Small intestine (tissue), 7 donors: ENCODE measurements around the gene CDK17. TPM values are rescaled to one million over a fixed set of nuclear protein-coding genes. Genes with fewer than 3 reads are reported as not detected.

ENCODE experiments used
- DNase-seq, 2 donors: peaks; one replicate each; pipeline versions ENCODE4 v3.0.0 to v3.0.0-alpha.2; 2013
- FAIRE-seq: peaks from 2 replicates; lab custom pipeline; 2012; peaks lifted over from hg19 to GRCh38; lab: Jason Lieb, UNC
- H3K27ac ChIP-seq, 3 donors: one replicate each; pipeline ENCODE4 v1.5.1; 2013; ENCODE audit warnings: low read length in 2 of 3, mild to moderate bottlenecking in 2 of 3, control low read depth in 1 of 3, inconsistent platforms in 1 of 3, low read depth in 1 of 3, moderate library complexity in 1 of 3
- H3K27me3 ChIP-seq, 3 donors: one replicate each; pipeline ENCODE4 v1.6.1; 2013; ENCODE audit warnings: low read length in 3 of 3, inconsistent platforms in 1 of 3; ENCODE audit not compliant: control insufficient read depth in 3 of 3, insufficient read depth in 3 of 3
- H3K36me3 ChIP-seq, 3 donors: one replicate each; pipeline ENCODE4 v1.6.1; 2013; ENCODE audit warnings: low read length in 3 of 3, inconsistent platforms in 1 of 3, low read depth in 1 of 3, mild to moderate bottlenecking in 1 of 3, moderate library complexity in 1 of 3; ENCODE audit not compliant: control insufficient read depth in 3 of 3, insufficient read depth in 2 of 3
- H3K4me1 ChIP-seq, 3 donors: one replicate each; pipeline ENCODE4 v1.6.1; 2013; ENCODE audit warnings: low read length in 2 of 3, inconsistent platforms in 1 of 3, low read depth in 1 of 3, mild to moderate bottlenecking in 1 of 3, moderate library complexity in 1 of 3; ENCODE audit not compliant: control insufficient read depth in 3 of 3, insufficient read depth in 2 of 3
- H3K4me3 ChIP-seq, 3 donors: one replicate each; pipeline ENCODE4 v1.5.1; 2013; ENCODE audit warnings: low read length in 3 of 3, control low read depth in 1 of 3, inconsistent platforms in 1 of 3, low read depth in 1 of 3, mild to moderate bottlenecking in 1 of 3, moderate library complexity in 1 of 3
- H3K9me3 ChIP-seq, 2 donors: one replicate each; pipeline ENCODE4 v1.6.1; 2013; ENCODE audit warnings: low read depth in 1 of 2, low read length in 1 of 2; ENCODE audit not compliant: control insufficient read depth in 2 of 2, insufficient read depth in 1 of 2
- WGBS, 3 donors: extraction: QIAGEN DNeasy Blood & Tissue Kit; methylation state at CpG; one replicate each; pipeline ENCODE4 v1.1.7; 2013; 5-methylcytosine and 5-hydroxymethylcytosine counted together
- polyA plus RNA-seq, 4 donors: library from polyadenylated mRNA; stranded (reverse) in 3 of 4; unstranded in 1 of 4; fragments of 200-250 nt in 3 of 4; fragments of 120-200 nt in 1 of 4; gene quantifications; one replicate each; pipeline versions ENCODE4 v1.2.1 to v1.2.3, GENCODE V29; 2013
- donor health status: healthy with polysubstance abuse.
- donor health status: control.
- donor health status: control.
- donor health status: Bipolar disorder and iron deficiency.
- donor health status: healthy.

The CDK17 gene
- polyA plus RNA-seq, 4 donors: 7.6 to 29.8 (median 8.4) TPM

DNA sequence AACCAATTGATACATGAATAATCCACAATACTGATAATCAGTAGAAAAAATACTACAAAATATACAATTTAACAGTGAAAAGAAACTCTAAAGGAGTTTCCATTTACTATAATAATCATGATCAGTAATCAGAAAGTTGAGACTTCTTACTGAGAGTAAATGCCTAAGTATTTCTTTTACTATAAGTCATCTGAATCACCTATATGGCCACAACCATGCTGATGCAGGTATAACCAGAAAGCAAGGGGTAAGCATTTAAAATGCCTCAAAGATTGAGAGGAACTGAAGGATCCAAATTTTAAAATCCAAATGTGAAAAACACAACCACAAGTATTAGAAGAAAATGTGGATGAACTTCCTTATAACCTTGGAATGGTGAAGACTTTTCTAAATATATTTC, 23.4 kb downstream of the CDK17 start:
- peaks cover 8 to 18% (median 18%) of the 10 kb centered on the region in 3 donors for H3K4me1 ChIP-seq
- H3K27me3 ChIP-seq: no peaks in the 10 kb centered on the region
- H3K27ac ChIP-seq: no peak overlapping the region
- H3K36me3 ChIP-seq: peaks cover 0 to 4% (median 0%) of the 10 kb centered on the region in 3 donors
- H3K9me3 ChIP-seq: peaks cover 0 to 6% of the 10 kb centered on the region in 2 donors
- FAIRE-seq (no peak), DNase-seq (no peak)
- no peak overlapping the region for H3K4me3 ChIP-seq

DNA sequence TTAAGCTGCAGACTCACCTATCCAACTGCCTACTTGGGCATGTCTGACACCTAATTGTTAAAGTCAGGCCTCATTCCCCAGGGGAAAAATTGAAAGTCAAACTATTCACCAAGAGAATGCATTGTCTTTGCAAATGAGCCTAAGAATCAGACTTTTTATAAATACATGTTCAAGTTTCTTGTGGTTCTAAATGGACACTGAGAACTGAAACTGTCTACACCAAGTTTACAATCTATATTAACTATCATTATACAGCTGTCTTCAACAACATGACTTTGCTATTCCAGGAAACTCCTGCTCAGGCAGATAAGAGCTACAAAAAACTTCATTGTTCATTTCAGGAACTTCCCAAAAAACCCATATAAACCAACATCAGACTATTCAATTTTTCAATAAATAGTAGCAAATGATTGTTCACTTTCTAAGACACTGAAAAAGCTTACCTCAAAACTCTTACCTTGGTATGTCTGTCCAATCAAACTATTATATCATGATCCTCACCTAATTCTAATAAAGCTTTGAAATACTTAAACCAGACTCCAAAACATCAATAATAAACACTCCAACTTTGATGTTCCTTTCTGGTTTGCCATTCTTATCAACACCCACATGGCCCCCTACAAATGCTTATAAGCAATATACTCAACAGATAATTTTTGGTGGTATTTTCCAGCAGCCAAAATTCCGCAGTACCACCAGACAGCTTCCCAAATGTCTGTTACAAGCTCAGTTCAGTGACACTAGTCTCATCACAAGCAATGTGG, 24.2 kb downstream of the CDK17 start:
- Histone ChIP-seq H3K4me3 (no peak overlapping the region), H3K36me3 (peaks cover 0 to 4% (median 0%) of the 10 kb centered on the region in 3 donors), H3K27ac (no peak overlapping the region), H3K27me3 (no peaks in the 10 kb centered on the region), H3K4me1 (peaks cover 8 to 18% (median 18%) of the 10 kb centered on the region in 3 donors), H3K9me3 (peaks cover 0 to 6% of the 10 kb centered on the region in 2 donors)
- 91 to 97% (median 92%) methylated on average over 1 of the region's 1 CpG for WGBS, 3 donors
- no peak for FAIRE-seq
- no peak for DNase-seq

- DNase-seq: peak in 1 of 2 donors; percentile 51
- H3K27ac ChIP-seq: no peak overlapping the region
- H3K4me3 ChIP-seq: no peak overlapping the region
- no peak for FAIRE-seq
- no peaks in the 10 kb centered on the region for H3K27me3 ChIP-seq
- peaks cover 0 to 4% (median 0%) of the 10 kb centered on the region in 3 donors for H3K36me3 ChIP-seq
- H3K9me3 ChIP-seq: peaks cover 0 to 6% of the 10 kb centered on the region in 2 donors
- H3K4me1 ChIP-seq: peaks cover 8 to 21% (median 18%) of the 10 kb centered on the region in 3 donors
Observed at GRCh38 chr12:96375170-96375569, 25.1 kb downstream of the CDK17 start.

GRCh38 chr12:96371790-96372699, 28.2 kb downstream of the CDK17 start:
- Histone ChIP-seq H3K36me3 (peaks cover 0 to 4% (median 0%) of the 10 kb centered on the region in 3 donors), H3K27ac (no peak overlapping the region), H3K4me3 (no peak overlapping the region), H3K9me3 (no peaks in the 10 kb centered on the region), H3K27me3 (no peaks in the 10 kb centered on the region), H3K4me1 (peaks cover 8 to 24% (median 18%) of the 10 kb centered on the region in 3 donors)
- no peak for FAIRE-seq
- no peak for DNase-seq
- 78 to 95% (median 90%) methylated on average over 2 of the region's 2 CpGs for WGBS, 3 donors

- peaks cover 0 to 4% (median 0%) of the 10 kb centered on the region in 3 donors for H3K36me3 ChIP-seq
- WGBS, 3 donors: 76 to 85% (median 81%) methylated on average over 5 of the region's 5 CpGs
- DNase-seq (no peak), FAIRE-seq (no peak)
- H3K27ac ChIP-seq: no peak overlapping the region
- no peaks in the 10 kb centered on the region for H3K9me3 ChIP-seq
- H3K4me3 ChIP-seq: no peak overlapping the region
- no peaks in the 10 kb centered on the region for H3K27me3 ChIP-seq
- peaks cover 7 to 22% (median 14%) of the 10 kb centered on the region in 3 donors for H3K4me1 ChIP-seq
Observed at GRCh38 chr12:96371138-96371789, 29.0 kb downstream of the CDK17 start.

DNA sequence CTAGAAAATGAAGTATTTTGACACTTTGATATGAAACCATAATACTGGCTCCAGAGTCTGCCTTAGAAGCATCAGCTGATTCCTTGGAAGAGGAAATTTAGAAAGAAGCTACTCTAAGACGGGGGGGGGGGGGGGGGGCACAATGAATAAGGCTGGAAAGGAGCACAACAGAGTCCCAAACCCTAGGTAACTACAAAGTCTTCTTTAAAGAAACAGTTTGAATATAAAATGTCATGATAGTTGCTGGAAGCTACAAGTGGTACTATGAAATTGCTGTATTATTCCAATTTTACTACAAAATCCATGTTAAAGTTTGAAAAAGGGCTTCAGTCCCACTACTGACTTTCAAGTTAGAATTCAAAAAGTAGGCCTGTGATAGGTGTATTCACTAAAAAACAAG, 31.6 kb downstream of the CDK17 start:
- DNase-seq (no peak), FAIRE-seq (no peak)
- WGBS, 3 donors: 0 to 71% (median 67%) methylated on average over 1 of the region's 1 CpG
- Histone ChIP-seq H3K36me3 (peaks cover 0 to 4% (median 0%) of the 10 kb centered on the region in 3 donors), H3K4me1 (peaks cover 0 to 6% (median 1%) of the 10 kb centered on the region in 3 donors), H3K27me3 (no peaks in the 10 kb centered on the region), H3K27ac (no peak overlapping the region), H3K4me3 (no peak overlapping the region), H3K9me3 (no peaks in the 10 kb centered on the region)

- peaks cover 0 to under 1% (median 0%) of the 10 kb centered on the region in 3 donors for H3K36me3 ChIP-seq
- H3K27ac ChIP-seq: peak overlapping the region in 1 of 3 donors; percentile 12
- 31 to 55% (median 53%) methylated on average over 2 of the region's 2 CpGs for whole genome bisulfite sequencing, 3 donors
- H3K4me1 ChIP-seq: peaks cover 0 to 6% (median 1%) of the 10 kb centered on the region in 3 donors
- H3K4me3 ChIP-seq: no peak overlapping the region
- DNase-seq (no peak), FAIRE-seq (no peak)
- no peaks in the 10 kb centered on the region for H3K9me3 ChIP-seq
- no peaks in the 10 kb centered on the region for H3K27me3 ChIP-seq
Observed at GRCh38 chr12:96368233-96368632, 32.0 kb downstream of the CDK17 start.

DNA sequence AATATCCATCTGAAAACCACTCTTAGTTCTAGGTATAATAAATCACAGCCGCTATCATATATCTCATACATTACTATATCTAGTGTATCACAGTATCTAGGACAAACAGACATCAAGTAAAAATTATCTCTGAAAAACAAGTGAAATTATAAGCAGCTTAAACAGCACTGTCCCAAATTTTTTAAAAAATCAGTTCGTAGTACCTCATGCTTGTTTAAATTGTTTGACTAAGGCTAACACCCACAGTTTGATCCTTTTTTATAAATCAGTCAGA, 33.9 kb downstream of the CDK17 start:
- no peaks in the 10 kb centered on the region for H3K9me3 ChIP-seq
- FAIRE-seq (no peak), DNase-seq (no peak)
- no peak overlapping the region for H3K4me3 ChIP-seq
- no peak overlapping the region for H3K27ac ChIP-seq
- H3K27me3 ChIP-seq: no peaks in the 10 kb centered on the region
- H3K36me3 ChIP-seq: no peaks in the 10 kb centered on the region
- peaks cover 1 to 6% (median 6%) of the 10 kb centered on the region in 3 donors for H3K4me1 ChIP-seq
- WGBS, 3 donors: 90 to 97% (median 92%) methylated on average over 2 of the region's 2 CpGs
